Loucy (cell line): ENCODE data around the gene AHI1.

Experiments
- H2AFZ ChIP-seq: fragments of 200-600 bp; sonication (generic); 2 replicates; pipeline ENCODE4 v1.6.0; 2016; ENCODE audit warnings: antibody characterized with exemption, mild to moderate bottlenecking, low read length, moderate library complexity
- H3F3A ChIP-seq: fragments of 200-600 bp; 2 replicates; pipeline ENCODE4 v1.6.0; 2016; ENCODE audit warnings: antibody characterized with exemption, low read depth, mild to moderate bottlenecking
- H3K27me3 ChIP-seq: fragments of 200-600 bp; sonication (generic); 2 replicates; pipeline ENCODE4 v1.6.1; 2014; ENCODE audit warnings: low read length, mild to moderate bottlenecking; ENCODE audit not compliant: insufficient read depth, poor library complexity, severe bottlenecking
- H3K36me3 ChIP-seq: fragments of 200-600 bp; sonication (generic); 2 replicates; pipeline ENCODE4 v1.6.1; 2016; ENCODE audit warnings: low read length; ENCODE audit not compliant: insufficient read depth
- H3K4me1 ChIP-seq: fragments of 200-600 bp; sonication (generic); 2 replicates; pipeline ENCODE4 v1.5.1; 2014; ENCODE audit warnings: low read length, mild to moderate bottlenecking; ENCODE audit not compliant: insufficient read depth, poor library complexity, severe bottlenecking
- H3K4me2 ChIP-seq: fragments of 200-600 bp; sonication (generic); 2 replicates; pipeline ENCODE4 v1.6.0; 2014; ENCODE audit warnings: antibody characterized with exemption, low read length, low read depth, mild to moderate bottlenecking; ENCODE audit not compliant: poor library complexity, severe bottlenecking
- H3K4me3 ChIP-seq: fragments of 200-600 bp; sonication (generic); 2 replicates; pipeline ENCODE4 v1.5.1; 2014; ENCODE audit warnings: low read length, mild to moderate bottlenecking, mixed read lengths; ENCODE audit not compliant: poor library complexity, severe bottlenecking
- H3K79me2 ChIP-seq: fragments of 200-600 bp; sonication (generic); 2 replicates; pipeline ENCODE4 v1.6.1; 2014; ENCODE audit warnings: low read length; ENCODE audit not compliant: insufficient read depth
- H3K9ac ChIP-seq: fragments of 200-600 bp; sonication (generic); 2 replicates; pipeline ENCODE4 v1.6.0; 2014; ENCODE audit warnings: mild to moderate bottlenecking, low read depth, low read length, moderate library complexity; ENCODE audit not compliant: poor library complexity, severe bottlenecking
- H3K9me2 ChIP-seq: fragments of 200-600 bp; sonication (generic); replicated peaks from 2 replicates; pipeline ENCODE4 v1.6.1; 2016; ENCODE audit warnings: low read depth, low read length, mixed read lengths
- H3K9me3 ChIP-seq: fragments of 200-600 bp; sonication (generic); 2 replicates; pipeline ENCODE4 v1.6.1; 2014; ENCODE audit warnings: mild to moderate bottlenecking, antibody characterized with exemption, low read length, low read depth; ENCODE audit not compliant: insufficient read depth
- H4K20me1 ChIP-seq: fragments of 200-600 bp; sonication (generic); 2 replicates; pipeline ENCODE4 v1.6.0; 2014; ENCODE audit warnings: antibody characterized with exemption, low read length, mild to moderate bottlenecking; ENCODE audit not compliant: insufficient read depth, poor library complexity, severe bottlenecking
- CTCF ChIP-seq: fragments of 200-600 bp; sonication (generic); conservative IDR thresholded peaks from 2 replicates; pipeline ENCODE4 v1.5.1; 2014; ENCODE audit warnings: mild to moderate bottlenecking, antibody characterized with exemption, low read length
- EZH2phosphoT487 ChIP-seq: fragments of 200-600 bp; IDR thresholded peaks from 2 replicates; pipeline ENCODE4 v1.6.1; 2018; ENCODE audit warnings: antibody characterized with exemption, mild to moderate bottlenecking, moderate library complexity, borderline replicate concordance

Gene AHI1

GRCh38 chr6:135497412-135498184, at the start of gene AHI1:
AHI1 (minus strand) TSS chr6:135497740; CDS start chr6:135492237, 5,503 bp downstream.
- TF ChIP-seq CTCF = no peak
- TF ChIP-seq EZH2phosphoT487 = no peak
- Histone ChIP-seq H3K4me1 (peaks cover 30% of the 10 kb centered on the region), H3K27me3 (no peaks in the 10 kb centered on the region), H2AFZ (peak within 1 kb of the TSS; percentile 100), H3K9ac (peak within 1 kb of the TSS; percentile 77), H3K9me2 (no peaks in the 10 kb centered on the region), H3K79me2 (peaks cover 8% of the 10 kb centered on the region; the same call in 1 of the 2 replicates), H3F3A (no peaks in the 10 kb centered on the region; the same call in 1 of the 2 replicates), H4K20me1 (no peaks in the 10 kb centered on the region), H3K4me3 (peak within 1 kb of the TSS; percentile 94), H3K9me3 (no peaks in the 10 kb centered on the region), H3K36me3 (no peaks in the 10 kb centered on the region), H3K4me2 (peak within 1 kb of the TSS; percentile 87)

DNA sequence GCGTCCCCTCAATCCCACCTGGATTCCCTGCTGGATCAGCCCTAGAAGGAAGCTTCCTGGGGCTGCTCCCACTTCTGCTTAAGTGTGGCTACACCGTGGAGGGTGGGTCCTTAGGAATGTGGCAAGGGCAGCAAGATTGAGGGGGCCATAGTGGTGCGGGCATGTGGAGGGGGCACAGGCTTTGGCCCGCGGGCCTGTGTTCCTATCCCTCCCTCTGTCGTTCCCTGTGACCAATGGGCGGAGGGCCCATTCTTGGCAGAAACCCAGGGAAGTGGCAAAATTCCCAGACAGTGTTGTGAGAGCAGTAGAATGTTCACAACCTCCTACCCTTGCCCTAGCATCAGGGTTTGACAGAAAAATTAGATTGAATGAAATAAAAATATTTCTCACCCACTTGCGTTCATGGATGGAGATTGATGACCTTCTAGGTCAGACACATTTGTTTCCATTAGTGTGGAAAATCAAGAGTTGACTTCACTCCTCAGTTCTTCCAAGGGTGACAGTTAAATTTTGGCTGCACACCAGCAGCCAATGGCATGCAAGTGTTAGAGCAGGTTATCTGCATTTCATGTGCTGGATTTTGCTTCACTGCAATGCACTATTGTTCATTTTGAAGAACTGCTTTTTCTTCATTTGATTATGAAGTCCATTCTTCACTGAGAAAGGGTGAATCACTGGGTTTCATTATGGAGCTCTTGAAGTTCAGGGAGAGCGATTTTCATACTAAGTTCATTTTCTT, 49.3 kb upstream of the AHI1 start:
- no peaks in the 10 kb centered on the region for H3K9me3 ChIP-seq
- no peak for TF ChIP-seq CTCF
- no peak for TF ChIP-seq EZH2phosphoT487
- no peaks in the 10 kb centered on the region for H3K4me1 ChIP-seq
- no peaks in the 10 kb centered on the region for H3K27me3 ChIP-seq
- H3K9ac ChIP-seq = no peak overlapping the region
- H2AFZ ChIP-seq = no peak overlapping the region
- H3K4me3 ChIP-seq = no peak overlapping the region
- H4K20me1 ChIP-seq = no peaks in the 10 kb centered on the region
- H3K79me2 ChIP-seq = no peaks in the 10 kb centered on the region
- H3K36me3 ChIP-seq = no peaks in the 10 kb centered on the region
- no peaks in the 10 kb centered on the region for H3F3A ChIP-seq
- no peak overlapping the region for H3K4me2 ChIP-seq
- H3K9me2 ChIP-seq = no peaks in the 10 kb centered on the region

DNA sequence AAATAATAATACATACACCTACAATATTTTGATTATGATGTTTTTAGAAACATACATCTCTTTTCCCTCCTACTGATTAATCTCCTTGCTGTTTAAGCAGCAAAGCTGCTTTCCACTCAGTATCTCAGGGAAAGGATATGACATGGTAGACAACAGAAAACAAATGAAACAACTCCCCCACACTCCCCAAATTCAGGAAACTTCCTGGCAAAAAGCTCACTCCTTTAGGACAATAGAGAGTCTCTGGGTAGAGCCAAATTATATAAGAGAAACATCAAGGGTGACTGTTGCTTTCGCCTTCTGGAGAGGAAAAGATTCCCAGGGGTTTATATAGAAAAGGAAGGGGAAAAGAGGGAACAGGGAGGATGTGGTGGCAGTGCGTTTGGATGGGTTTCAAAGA, 48.7 kb upstream of the AHI1 start:
- H3K9ac ChIP-seq = no peak overlapping the region
- no peak overlapping the region for H3K4me3 ChIP-seq
- no peaks in the 10 kb centered on the region for H3K27me3 ChIP-seq
- no peak overlapping the region for H3K4me2 ChIP-seq
- no peaks in the 10 kb centered on the region for H4K20me1 ChIP-seq
- H3K9me3 ChIP-seq = no peaks in the 10 kb centered on the region
- no peaks in the 10 kb centered on the region for H3K36me3 ChIP-seq
- H2AFZ ChIP-seq = no peak overlapping the region
- no peaks in the 10 kb centered on the region for H3F3A ChIP-seq
- no peaks in the 10 kb centered on the region for H3K79me2 ChIP-seq
- no peaks in the 10 kb centered on the region for H3K4me1 ChIP-seq
- no peaks in the 10 kb centered on the region for H3K9me2 ChIP-seq
- no peak for TF ChIP-seq CTCF
- TF ChIP-seq EZH2phosphoT487 = no peak
